IPS-20b (cell line): ENCODE results near the gene PPP2R2D.

Experiments
- H3K27ac ChIP-seq: one replicate; pipeline ENCODE4 v1.5.1; 2013; ENCODE audit warnings: low read length
- H3K27me3 ChIP-seq: 2 replicates; pipeline ENCODE4 v1.6.1; 2013; ENCODE audit warnings: mild to moderate bottlenecking, low read length, inconsistent platforms; ENCODE audit not compliant: insufficient read depth
- H3K36me3 ChIP-seq: 2 replicates; pipeline ENCODE4 v1.6.1; 2013; ENCODE audit warnings: low read depth, mild to moderate bottlenecking, inconsistent platforms, low read length, moderate library complexity; ENCODE audit not compliant: insufficient read depth
- H3K4me1 ChIP-seq: 2 replicates; pipeline ENCODE4 v1.6.1; 2013; ENCODE audit warnings: mild to moderate bottlenecking, control low read depth, inconsistent platforms, low read length, moderate library complexity; ENCODE audit not compliant: insufficient read depth
- H3K4me3 ChIP-seq: 2 replicates; pipeline ENCODE4 v1.5.1; 2013; ENCODE audit warnings: mild to moderate bottlenecking, low read length, inconsistent platforms
- H3K9ac ChIP-seq: 2 replicates; pipeline ENCODE4 v1.6.1; 2013; ENCODE audit warnings: low read depth, mild to moderate bottlenecking, inconsistent platforms, low read length, moderate library complexity
- H3K9me3 ChIP-seq: 2 replicates; pipeline ENCODE4 v1.6.1; 2013; ENCODE audit warnings: mild to moderate bottlenecking, low read depth, low read length, inconsistent platforms; ENCODE audit not compliant: insufficient read depth

PPP2R2D gene

DNA sequence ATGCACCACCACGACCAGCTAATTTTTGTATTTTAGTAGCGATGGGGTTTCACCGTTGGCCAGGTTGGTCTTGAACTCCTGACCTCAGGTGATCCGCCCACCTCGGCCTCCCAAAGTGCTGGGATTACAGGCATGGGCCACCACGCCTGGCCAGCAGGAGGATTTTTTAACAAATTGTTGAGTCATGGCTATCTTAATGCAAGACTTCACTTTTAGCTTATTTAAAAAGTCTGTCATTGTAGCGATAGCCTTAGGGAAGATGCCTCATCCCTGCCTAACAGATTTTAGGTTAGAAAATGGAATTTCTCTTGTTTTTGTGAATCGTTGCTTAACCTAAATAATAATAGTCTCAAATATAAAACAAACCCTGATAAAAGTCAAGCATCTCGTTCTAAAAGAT lies 35.5 kb downstream of the PPP2R2D start:
- Histone ChIP-seq H3K36me3 (peaks cover 59% of the 10 kb centered on the region), H3K9me3 (no peaks in the 10 kb centered on the region), H3K27ac (no peak overlapping the region), H3K9ac (no peak overlapping the region), H3K4me1 (0 out of 2 replicates have a peak, but pooled peaks cover 2% of the 10 kb centered on the region), H3K27me3 (no peaks in the 10 kb centered on the region), H3K4me3 (no peak overlapping the region)

DNA sequence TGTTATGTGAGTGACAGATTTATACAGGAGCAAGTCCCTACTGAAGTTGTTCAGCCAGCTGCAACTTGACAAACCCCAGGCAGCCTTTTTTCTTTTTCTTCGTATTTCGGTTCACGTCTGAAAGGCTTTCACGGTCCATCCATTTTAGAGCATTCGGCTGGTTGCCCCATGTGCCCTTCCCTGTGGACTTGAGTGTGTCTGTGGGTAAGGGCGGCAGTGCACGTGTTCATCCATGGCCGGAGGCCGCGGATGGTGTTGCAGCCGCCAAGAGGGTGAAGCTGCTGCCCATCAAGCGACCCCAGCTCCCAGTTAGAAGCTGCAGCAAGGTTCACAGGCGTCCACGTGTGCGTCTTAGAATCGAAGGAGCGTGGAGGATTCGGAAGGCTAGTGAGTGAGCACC lies 35.9 kb downstream of the PPP2R2D start:
- Histone ChIP-seq H3K27me3 (no peaks in the 10 kb centered on the region), H3K9me3 (no peaks in the 10 kb centered on the region), H3K36me3 (peaks cover 63% of the 10 kb centered on the region), H3K27ac (no peak overlapping the region), H3K9ac (no peak overlapping the region), H3K4me3 (no peak overlapping the region), H3K4me1 (0 out of 2 replicates have a peak, but pooled peaks cover 2% of the 10 kb centered on the region)

DNA sequence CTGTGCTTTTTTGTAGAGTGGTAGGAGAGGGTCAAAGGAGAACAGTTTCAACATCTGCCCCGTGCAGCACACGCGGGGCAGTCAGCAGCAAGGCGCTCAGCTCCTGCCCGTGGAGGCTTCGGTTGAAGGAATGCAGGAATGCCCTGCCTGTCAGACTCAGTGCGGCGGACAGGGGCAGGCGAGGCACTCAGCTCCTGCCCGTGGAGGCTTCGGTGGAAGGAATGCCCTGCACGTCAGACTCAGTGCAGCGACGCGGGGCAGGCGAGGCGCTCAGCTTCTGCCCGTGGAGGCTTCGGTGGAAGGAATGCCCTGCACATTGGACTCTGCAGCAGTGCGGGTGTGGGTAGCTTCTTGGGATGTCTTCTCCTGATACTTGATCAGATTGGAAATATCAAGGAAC lies 37.0 kb downstream of the PPP2R2D start:
- Histone ChIP-seq H3K4me3 (no peak overlapping the region), H3K36me3 (peaks cover 68% of the 10 kb centered on the region), H3K27ac (no peak overlapping the region), H3K27me3 (no peaks in the 10 kb centered on the region), H3K9me3 (no peaks in the 10 kb centered on the region), H3K9ac (no peak overlapping the region), H3K4me1 (0 out of 2 replicates have a peak, but pooled peaks cover 2% of the 10 kb centered on the region)

DNA sequence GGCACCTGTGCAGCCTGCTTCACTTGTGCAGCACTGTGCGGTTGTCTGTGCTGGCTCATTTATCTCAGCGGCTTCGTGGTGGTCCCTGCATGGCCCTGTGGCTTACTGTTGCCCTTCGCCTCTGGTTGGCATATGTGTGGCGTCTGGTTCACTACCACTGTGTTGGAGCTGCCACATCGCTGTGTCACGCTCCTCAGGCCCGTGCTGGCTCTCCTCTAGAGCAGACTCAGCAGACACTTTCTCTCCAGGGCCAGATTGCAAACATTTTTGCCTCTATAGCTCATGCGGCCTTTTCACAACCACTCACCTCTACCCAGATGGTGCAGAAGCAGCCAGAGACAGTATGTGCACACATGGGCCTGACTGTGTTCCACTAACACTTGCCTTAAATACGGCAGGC lies 37.9 kb downstream of the PPP2R2D start:
- H3K27ac ChIP-seq = no peak overlapping the region
- H3K9ac ChIP-seq = no peak overlapping the region
- 0 out of 2 replicates have a peak, but pooled peaks cover 2% of the 10 kb centered on the region for H3K4me1 ChIP-seq
- H3K9me3 ChIP-seq = no peaks in the 10 kb centered on the region
- H3K36me3 ChIP-seq = peaks cover 77% of the 10 kb centered on the region
- no peak overlapping the region for H3K4me3 ChIP-seq
- no peaks in the 10 kb centered on the region for H3K27me3 ChIP-seq

DNA sequence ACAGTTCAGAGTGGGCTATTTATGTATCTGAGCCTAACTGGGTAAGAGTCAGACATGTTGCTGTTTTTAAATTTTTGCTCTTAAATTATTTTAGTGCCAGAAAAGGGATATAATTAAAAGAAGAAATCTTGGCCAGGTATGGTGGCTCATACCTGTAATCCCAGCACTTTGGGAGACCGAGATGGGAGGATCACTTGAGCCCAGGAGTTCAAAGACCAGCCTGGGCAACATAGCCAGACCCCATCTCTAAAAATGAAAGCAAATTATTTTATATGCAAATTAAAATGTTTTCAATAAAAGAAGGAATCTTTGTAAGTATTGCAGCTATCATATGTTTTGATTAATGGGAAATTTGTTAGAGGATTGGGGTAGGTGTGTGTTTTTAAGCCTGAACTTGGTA lies 41.6 kb downstream of the PPP2R2D start:
- Histone ChIP-seq H3K9me3 (no peaks in the 10 kb centered on the region), H3K27me3 (no peaks in the 10 kb centered on the region), H3K4me1 (no peaks in the 10 kb centered on the region), H3K27ac (no peak overlapping the region), H3K36me3 (peaks cover 86% of the 10 kb centered on the region), H3K4me3 (no peak overlapping the region), H3K9ac (no peak overlapping the region)

DNA sequence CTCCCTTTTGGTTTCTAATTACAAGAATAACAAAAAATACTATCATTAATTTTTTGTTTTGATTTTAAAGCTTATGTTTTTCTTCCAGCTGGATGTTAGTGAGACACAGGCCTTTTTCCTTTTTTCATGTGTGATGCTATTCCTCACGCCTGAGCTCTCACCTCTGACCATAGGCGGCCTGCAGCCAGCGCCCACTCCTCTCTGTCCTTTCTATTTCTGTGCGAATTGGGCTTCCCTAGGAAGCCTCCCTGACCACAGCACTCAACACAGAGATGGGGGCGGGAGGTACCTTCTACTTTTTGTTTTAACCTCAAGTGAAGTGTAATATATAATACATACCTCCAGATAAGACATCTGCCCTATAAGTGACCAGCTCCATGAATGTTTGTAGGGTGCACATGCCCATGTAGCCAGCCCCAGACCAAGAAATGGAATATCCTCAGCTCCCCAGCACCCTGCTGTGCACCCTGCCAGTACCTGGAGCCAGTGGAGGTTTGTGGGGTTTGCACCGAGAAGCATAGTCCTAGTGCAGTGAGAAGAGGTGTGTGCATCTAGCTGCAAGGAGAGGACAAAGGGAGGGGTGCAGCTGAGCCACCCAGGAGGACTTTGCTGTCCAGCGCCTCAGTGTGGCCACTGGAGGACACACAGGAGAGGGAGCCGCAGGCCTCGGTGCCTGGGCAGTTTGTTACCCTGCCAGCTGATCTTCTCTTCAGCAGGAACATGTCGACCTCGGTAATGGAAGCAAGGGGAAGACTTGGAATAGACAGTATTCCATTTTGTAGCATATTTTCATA lies 42.4 kb downstream of the PPP2R2D start:
- Histone ChIP-seq H3K27ac (no peak overlapping the region), H3K9ac (no peak overlapping the region), H3K4me3 (no peak overlapping the region), H3K27me3 (no peaks in the 10 kb centered on the region), H3K9me3 (no peaks in the 10 kb centered on the region), H3K4me1 (no peaks in the 10 kb centered on the region; the same call in 1 of the 2 replicates), H3K36me3 (peaks cover 86% of the 10 kb centered on the region)

DNA sequence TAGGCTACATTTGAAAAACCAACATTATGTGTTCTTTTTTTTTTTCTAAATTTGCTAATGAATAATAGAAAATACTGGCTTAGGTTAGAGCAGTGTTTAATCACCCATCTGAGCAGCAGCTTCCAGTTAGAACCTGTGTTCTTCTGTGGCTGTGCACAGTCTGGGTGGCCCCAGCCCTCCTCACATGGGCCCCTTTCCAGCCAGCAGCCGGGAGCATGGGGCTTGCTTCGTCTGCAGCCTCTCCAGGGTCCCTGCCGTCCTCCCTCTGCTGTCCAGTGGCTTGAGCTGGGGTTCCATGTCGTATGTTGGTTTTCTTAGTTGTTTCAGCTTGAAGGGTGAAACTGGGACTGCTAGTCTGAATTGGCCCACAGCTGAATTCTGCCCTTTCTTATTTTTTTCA lies 43.6 kb downstream of the PPP2R2D start:
- Histone ChIP-seq H3K9me3 (no peaks in the 10 kb centered on the region), H3K36me3 (peaks cover 91% of the 10 kb centered on the region), H3K4me1 (no peaks in the 10 kb centered on the region; the same call in 1 of the 2 replicates), H3K27ac (no peak overlapping the region), H3K4me3 (no peak overlapping the region), H3K27me3 (no peaks in the 10 kb centered on the region), H3K9ac (no peak overlapping the region)

DNA sequence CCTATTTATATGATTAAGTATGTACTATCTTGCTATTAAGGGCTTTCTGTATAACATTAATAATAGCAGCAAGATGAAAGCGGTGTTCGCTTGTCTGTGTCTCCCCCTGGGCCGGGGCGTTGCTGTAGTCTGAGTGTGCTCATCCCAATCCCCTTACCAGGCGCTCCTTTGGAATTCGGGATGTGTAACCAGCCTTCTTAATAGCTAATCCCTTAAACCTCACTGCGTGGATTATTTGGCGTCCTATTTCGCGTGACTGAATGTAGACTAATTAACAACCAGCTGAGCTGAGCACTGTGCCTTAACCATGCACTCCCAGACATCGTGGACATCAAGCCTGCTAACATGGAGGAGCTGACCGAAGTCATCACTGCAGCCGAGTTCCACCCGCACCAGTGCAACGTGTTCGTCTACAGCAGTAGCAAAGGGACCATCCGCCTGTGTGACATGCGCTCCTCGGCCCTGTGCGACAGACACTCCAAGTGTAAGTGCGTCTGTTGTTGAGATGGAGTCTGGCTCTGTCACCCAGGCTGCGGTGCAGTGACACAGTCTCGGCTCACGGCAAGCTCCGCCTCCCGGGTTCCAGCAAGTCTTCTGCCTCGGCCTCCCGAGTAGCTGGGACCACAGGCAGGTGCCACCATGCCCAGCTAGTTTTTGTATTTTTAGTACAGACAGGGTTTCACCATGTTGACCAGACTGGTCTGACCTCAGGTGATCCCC lies 44.3 kb downstream of the PPP2R2D start:
- no peaks in the 10 kb centered on the region for H3K9me3 ChIP-seq
- H3K27me3 ChIP-seq = no peaks in the 10 kb centered on the region
- no peak overlapping the region for H3K9ac ChIP-seq
- H3K4me1 ChIP-seq = no peaks in the 10 kb centered on the region; the same call in 1 of the 2 replicates
- no peak overlapping the region for H3K27ac ChIP-seq
- H3K4me3 ChIP-seq = no peak overlapping the region
- H3K36me3 ChIP-seq = peaks cover 93% of the 10 kb centered on the region

DNA sequence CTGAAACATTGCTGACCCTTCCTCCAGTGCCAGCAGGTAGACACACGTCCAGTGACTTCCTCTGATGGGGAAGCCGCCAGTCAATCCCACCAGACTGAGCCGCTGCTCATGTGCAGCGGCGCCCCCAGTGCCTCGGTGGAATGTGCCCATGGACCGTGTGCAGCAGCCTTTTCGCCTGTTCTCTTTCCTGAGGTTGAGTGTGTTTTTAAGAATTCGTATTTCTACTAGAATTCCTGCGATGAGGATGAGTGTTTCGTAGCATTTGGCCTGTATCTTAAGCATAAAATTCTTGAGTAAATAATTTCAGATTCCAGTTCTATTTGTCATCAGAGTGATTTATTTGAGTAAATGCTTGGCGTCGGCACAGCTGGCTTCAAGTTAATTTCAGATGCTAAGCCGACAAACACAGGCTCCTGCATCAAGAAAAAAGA lies 45.5 kb downstream of the PPP2R2D start:
- Histone ChIP-seq H3K36me3 (peaks cover 92% of the 10 kb centered on the region), H3K9me3 (no peaks in the 10 kb centered on the region), H3K4me3 (no peak overlapping the region), H3K9ac (no peak overlapping the region), H3K27ac (no peak overlapping the region), H3K27me3 (no peaks in the 10 kb centered on the region), H3K4me1 (no peaks in the 10 kb centered on the region; the same call in 1 of the 2 replicates)

DNA sequence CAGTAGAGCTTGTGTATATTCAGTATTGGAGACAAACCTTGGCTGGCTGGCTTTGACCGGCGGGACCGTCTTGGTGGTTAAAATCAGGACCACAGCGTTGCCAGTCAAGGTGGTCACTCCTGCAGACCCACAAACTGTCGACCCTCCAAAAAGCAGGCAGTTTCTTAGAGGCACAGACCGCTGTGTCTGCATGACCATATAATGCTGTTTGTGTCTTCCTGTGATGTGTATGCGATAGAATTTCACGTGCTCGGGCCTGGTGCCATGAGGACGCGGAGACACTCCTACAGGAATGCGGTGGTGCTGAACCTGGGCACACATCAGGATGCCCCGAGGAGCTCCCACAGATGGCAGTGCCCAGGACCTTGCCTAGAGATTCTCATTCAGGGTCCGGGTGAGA lies 46.1 kb downstream of the PPP2R2D start:
- Histone ChIP-seq H3K36me3 (peaks cover 89% of the 10 kb centered on the region), H3K27me3 (no peaks in the 10 kb centered on the region), H3K4me1 (no peaks in the 10 kb centered on the region; the same call in 1 of the 2 replicates), H3K9ac (no peak overlapping the region), H3K9me3 (no peaks in the 10 kb centered on the region), H3K4me3 (no peak overlapping the region), H3K27ac (no peak overlapping the region)

DNA sequence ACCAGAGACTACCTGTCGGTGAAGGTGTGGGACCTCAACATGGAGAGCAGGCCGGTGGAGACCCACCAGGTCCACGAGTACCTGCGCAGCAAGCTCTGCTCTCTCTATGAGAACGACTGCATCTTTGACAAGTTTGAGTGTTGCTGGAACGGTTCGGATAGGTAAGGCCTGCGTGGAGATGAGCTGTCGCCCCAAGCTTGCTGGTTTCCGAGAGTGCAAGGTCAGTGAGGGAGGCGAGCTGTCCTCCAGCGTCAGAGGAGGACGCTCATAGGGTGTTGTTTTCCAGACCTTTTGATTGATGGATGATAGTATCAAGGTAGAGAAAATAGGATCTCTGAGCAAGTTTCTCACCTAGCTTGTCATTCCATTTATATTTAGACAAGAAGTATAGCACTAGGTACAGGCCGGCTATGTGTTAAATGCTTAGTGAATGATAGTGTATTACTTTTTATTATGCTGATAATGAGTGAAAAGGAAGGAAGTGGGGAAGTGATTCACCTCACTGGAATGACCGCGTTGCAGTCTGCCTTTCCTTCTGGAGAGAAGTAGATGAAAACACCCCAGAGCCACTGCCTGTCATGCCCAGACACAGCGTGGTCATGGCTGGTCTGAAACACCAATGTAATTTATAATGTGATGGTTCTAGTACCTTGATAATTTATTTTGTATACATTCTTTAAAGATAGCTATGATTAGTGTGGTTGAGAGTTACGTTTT lies 47.0 kb downstream of the PPP2R2D start:
- no peaks in the 10 kb centered on the region; the same call in 1 of the 2 replicates for H3K4me1 ChIP-seq
- no peaks in the 10 kb centered on the region for H3K9me3 ChIP-seq
- no peaks in the 10 kb centered on the region for H3K27me3 ChIP-seq
- H3K36me3 ChIP-seq = peaks cover 85% of the 10 kb centered on the region
- H3K27ac ChIP-seq = no peak overlapping the region
- H3K4me3 ChIP-seq = no peak overlapping the region
- no peak overlapping the region for H3K9ac ChIP-seq
